Right ventricle myocardium superior (tissue), 1 donor: ENCODE measurements around the gene HADHA. TPM values are rescaled to one million over a fixed set of nuclear protein-coding genes. Genes with fewer than 3 reads are reported as not detected.

ENCODE experiments used
- ATAC-seq: fragments of 200-7000 bp; cut with Tn5 transposase; one replicate; pipeline ENCODE4 v1.9.1; 2020; ENCODE audit warnings: mild to moderate bottlenecking; ENCODE audit not compliant: poor library complexity
- DNase-seq: peaks from one replicate; pipeline ENCODE4 v3.0.0-alpha.2; 2020
- intact Hi-C: fragments of 100-400 bp; cut with DNase I; formaldehyde crosslinking; loops from one replicate; pipeline ENCODE4 v1.11.2; 2022
- total RNA-seq: library from RNA; stranded (reverse); fragmentation: NEBNext Ultra II Directional; extraction: Animal tissue kit (Norgen Biotek cat#: 25700); gene quantifications from one replicate; pipeline ENCODE4 v1.2.1, GENCODE V29; 2021
- donor health status: DM: no; HTN: yes; CAD: no; lungs with severe emphysema.

HADHA gene
- total RNA-seq, 1 donor from 2014 or later: 766 TPM

DNA sequence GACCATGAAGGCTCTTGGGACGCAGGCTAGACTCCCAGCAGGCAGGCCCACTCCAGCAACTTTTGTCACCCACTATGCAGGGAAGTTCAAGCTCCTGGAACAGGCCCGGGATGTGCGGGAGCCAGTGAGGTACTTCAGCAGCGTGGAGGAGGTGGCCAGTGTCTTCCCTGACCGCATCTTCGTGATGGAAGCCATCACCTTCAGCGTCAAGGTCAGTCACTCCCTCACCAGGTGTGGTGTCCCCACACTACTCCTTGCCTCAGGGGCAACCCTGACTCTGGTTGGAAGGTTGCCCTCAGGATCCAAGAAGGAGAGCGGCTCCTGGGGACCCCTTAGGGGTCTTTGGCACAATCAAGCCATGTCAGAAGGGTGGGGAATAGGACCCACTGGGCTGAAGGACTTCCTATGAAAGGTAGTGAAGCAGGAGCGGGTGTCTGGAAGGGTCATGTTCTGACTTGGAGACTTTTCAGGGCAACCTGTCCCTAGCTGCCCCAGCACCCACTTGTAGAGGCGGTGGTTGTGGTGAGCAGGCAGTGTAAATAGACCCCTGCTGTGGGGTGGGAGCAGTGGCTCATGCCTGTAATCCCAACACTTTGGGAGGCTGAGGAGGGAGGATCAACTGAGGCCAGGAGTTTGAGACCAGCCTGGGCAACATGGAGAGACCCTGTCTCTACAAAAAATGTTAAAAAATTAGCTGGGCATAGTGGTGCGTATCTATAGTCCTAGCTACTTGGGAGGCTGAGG lies 61.4 kb downstream of the HADHA start:
- no peak for ATAC-seq
- no peak for DNase-seq
- intact Hi-C loops: no loop called here

- intact Hi-C loops: no loop called here
- ATAC-seq: no peak
- DNase-seq: no peak
Measured at GRCh38 chr2:26182441-26182840, 62.0 kb downstream of the HADHA start.

GRCh38 chr2:26179446-26179913 lies 65.0 kb downstream of the HADHA start:
- ATAC-seq (peak; percentile 17), DNase-seq (no peak)
- intact Hi-C loops: no loop called here

DNA sequence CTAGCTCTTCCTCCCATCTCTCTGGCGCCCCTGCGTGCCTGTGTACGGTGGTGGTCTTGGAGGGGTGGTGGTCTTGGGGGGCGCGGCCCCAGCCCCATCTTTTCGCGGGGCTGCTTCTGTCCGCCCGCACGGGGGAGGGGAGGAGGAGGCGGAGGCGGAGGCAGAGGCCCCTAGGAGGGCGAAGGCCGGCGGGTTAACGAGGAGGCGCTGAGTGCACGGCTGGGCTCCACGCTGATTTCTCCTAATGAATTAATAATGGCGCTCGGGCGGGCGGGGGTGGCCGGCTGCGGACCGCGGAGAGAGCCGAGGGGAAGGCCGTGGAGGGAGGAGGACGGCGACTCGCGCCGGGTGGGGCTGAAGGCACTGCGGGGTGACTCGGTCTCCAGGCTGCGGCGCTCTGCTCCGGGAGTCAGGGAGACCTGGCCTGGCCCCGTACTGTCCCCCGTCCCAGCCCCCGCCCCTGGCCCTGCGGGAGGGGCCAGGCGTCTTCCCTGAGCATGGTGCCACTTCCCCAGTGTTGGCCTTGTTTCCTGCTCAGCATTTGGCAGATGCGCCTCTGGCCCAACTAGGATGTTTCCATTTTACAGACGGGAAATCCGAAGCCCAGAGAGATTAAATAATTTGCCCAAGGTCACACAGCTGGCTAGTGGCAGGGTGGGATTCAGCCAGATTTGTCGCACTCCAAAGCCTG lies 65.5 kb downstream of the HADHA start:
- ATAC-seq (peak; percentile 76), DNase-seq (peak; percentile 72)
- intact Hi-C loops: no loop called here

DNA sequence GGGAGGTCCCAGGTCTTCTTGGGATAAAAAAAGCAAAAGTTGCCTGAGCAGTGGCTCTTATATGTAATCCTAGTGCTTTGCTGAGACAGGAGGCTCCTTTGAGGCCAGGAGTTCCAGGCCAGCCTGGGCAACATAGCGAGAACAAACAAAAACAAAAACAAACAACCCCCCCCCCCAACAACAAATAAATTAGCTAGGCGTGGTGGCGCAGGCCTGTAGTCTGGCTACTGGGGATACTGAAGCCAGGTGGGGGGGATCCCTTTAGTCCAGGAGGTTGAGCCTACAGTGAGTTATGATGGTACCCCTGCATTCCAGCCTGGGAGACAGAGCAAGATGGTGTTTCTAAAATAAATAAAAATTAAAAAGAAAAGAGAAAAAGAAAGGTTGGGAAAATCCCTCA lies 66.2 kb downstream of the HADHA start:
- intact Hi-C loops: no loop called here
- ATAC-seq: no peak
- no peak for DNase-seq

DNA sequence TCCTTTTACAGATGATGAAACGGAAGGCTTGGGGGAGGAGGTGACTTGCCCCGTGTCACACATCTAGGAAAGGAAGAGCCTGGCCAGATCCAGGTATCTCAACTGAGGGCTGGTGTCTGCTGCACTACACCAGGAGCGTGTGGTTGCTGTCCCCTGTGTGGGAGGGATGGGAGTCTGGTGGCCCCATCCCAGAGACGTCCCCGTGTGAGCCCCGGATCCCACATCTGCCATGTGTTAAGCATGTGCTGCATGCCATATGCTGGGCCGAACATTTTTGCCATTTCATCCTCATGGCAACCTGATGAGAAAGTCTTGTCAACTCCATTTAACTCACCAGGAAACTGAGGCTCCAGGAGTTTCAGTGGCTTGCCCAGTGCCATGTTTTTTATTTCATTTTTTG lies 67.3 kb downstream of the HADHA start:
- intact Hi-C loops: no loop called here
- ATAC-seq: no peak
- no peak for DNase-seq

DNA sequence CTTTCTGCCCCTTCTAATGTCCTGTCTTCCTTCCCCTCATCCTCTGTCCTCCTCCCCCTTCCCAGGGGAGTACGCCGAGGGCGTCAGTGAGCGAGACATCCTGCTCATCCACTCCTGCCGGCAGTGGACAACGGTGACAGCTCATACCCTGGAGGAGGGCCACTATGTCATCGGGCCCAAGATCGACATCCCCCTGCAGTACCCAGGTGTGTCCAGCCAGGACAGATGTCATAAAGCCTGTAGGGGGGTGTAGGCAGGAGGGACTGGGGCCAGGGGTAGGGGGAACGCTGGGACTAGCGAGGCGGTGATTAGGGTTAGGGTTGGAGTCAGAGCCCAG lies 68.2 kb downstream of the HADHA start:
- no peak for ATAC-seq
- intact Hi-C loops: no loop called here
- no peak for DNase-seq

- ATAC-seq: no peak
- intact Hi-C loops: no loop called here
- DNase-seq: no peak
Measured at GRCh38 chr2:26175466-26176278, 68.8 kb downstream of the HADHA start.

GRCh38 chr2:26174691-26175465 lies 69.6 kb downstream of the HADHA start:
- no peak for DNase-seq
- intact Hi-C loops: no loop called here
- no peak for ATAC-seq

- intact Hi-C loops: no loop called here
- no peak for DNase-seq
- ATAC-seq: no peak
Measured at GRCh38 chr2:26173776-26174482, 70.5 kb downstream of the HADHA start.

DNA sequence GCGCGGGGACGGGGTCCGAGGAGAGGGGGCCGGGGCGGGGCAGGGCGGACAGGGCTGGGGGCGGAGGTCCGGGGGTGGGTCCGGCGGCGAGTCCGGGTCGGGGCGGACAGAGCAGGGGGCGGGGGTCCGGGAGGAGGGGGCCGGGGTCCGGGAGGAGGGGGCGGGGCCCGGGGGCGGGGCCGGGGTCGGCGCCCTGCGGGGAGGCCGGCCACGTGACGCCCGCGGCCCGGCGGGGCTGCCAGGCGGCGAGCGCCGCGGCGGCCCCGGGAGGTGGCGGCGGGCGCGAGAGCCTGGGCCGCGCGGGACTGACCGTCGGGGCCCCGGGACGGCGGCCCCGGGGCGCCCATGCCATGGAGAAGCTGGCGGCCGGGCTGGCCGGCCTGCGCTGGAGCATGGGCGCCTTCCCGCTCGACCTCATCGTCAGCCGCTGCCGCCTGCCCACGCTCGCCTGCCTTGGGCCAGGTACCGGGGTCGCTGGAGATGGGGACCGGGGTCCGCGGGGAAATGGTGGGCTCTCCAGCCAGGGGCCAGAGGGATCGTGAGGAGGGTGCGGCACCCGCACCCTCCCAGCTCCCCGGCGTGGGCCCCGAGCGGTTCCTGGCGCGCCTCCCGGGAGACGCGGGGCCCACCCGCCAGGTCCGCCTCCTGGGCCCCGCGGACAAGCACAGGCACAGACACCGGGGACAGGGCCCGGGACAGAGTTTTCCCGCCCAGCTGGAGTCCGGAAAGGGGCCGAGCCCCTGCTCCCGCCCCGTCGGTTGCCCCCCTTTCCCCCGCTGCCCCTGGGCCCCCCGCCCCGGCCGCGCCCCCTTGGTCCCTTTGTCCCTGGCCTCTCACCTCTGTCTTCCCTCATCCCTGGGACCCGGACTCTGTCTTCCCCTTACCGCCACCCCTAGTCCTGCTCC lies 71.3 kb downstream of the HADHA start, which contains the start of gene GAREM2:
Gene GAREM2, plus strand, starts transcription at position 218 of the 905 bp plus-strand sequence. Its CDS starts 133 bp downstream, at position 351.
- DNase-seq (no peak), ATAC-seq (peak; percentile 23)
- intact Hi-C loops: no loop called here

GRCh38 chr2:26172189-26172870 lies 72.1 kb downstream of the HADHA start:
- DNase-seq: no peak
- no peak for ATAC-seq
- intact Hi-C loops: no loop called here

- intact Hi-C loops: no loop called here
- DNase-seq (no peak), ATAC-seq (no peak)
Measured at GRCh38 chr2:26170795-26171194, 73.6 kb downstream of the HADHA start.

- no peak for ATAC-seq
- DNase-seq: no peak
- intact Hi-C loops: no loop called here
Measured at GRCh38 chr2:26169681-26170414, 74.6 kb downstream of the HADHA start.

- ATAC-seq (no peak), DNase-seq (no peak)
- intact Hi-C loops: no loop called here
Measured at GRCh38 chr2:26169226-26169625, 75.2 kb downstream of the HADHA start.

DNA sequence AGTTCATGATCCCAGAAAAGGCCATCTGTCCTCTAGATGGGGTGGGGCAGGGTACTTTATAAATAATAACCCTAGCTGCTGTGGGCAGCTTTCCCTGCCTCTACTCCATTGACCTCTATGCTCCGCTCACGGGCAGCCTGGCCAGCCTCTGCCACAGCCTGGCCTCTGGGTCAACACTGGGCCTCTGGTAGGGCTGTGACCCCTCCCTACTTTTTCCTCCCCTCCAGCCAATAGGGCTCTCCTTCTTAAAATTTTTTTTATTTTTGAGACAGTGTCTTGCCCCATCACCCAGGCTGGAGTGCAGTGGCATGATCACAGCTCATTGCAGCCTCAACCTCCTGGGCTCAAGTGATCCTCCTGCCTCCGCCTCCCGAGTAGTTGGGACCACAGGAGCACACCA lies 75.6 kb downstream of the HADHA start:
- DNase-seq: no peak
- no peak for ATAC-seq
- intact Hi-C loops: no loop called here
